ENCODE measurements around the gene TLE1.

Gene TLE1

DNA sequence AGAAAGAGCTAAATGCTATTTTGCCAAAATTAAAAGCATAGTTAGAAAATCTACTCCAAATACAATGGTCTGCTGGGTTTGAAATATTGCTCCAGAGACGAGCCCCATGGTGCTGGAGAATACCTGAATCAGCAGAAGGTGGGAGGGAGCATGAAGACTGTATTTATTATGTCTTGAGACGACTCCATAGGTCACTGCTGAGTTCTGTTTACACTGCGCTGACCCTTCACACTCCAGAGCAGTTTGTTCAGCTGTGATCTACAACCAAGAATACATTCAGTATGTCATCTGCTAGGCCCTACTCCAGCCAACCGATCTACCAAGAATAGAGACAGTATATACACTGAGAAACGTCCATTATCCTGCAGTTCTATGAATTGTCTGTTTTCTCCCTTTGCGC lies 150.5 kb downstream of the TLE1 start:
- Histone ChIP-seq H3K36me3 (replicated peaks) (no peaks in the 10 kb centered on the region), H3K27me3 (replicated peaks) (no peaks in the 10 kb centered on the region), H3K4me3 (ENCODE audit: low read depth, low read length) (no peak overlapping the region), H3K27ac (no peak overlapping the region)
- in situ Hi-C loops (cut with HindIII; ENCODE audit: low pct_ligation_motif_present, low sequenced_read_pairs) = no loop called here
- TF ChIP-seq, protein P1, sequence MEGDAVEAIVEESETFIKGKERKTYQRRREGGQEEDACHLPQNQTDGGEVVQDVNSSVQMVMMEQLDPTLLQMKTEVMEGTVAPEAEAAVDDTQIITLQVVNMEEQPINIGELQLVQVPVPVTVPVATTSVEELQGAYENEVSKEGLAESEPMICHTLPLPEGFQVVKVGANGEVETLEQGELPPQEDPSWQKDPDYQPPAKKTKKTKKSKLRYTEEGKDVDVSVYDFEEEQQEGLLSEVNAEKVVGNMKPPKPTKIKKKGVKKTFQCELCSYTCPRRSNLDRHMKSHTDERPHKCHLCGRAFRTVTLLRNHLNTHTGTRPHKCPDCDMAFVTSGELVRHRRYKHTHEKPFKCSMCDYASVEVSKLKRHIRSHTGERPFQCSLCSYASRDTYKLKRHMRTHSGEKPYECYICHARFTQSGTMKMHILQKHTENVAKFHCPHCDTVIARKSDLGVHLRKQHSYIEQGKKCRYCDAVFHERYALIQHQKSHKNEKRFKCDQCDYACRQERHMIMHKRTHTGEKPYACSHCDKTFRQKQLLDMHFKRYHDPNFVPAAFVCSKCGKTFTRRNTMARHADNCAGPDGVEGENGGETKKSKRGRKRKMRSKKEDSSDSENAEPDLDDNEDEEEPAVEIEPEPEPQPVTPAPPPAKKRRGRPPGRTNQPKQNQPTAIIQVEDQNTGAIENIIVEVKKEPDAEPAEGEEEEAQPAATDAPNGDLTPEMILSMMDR (IDR thresholded peaks at IDR 0.05; ENCODE audit: low read depth, low read length, missing control alignments) = no peak
- no peak for DNase-seq

DNA sequence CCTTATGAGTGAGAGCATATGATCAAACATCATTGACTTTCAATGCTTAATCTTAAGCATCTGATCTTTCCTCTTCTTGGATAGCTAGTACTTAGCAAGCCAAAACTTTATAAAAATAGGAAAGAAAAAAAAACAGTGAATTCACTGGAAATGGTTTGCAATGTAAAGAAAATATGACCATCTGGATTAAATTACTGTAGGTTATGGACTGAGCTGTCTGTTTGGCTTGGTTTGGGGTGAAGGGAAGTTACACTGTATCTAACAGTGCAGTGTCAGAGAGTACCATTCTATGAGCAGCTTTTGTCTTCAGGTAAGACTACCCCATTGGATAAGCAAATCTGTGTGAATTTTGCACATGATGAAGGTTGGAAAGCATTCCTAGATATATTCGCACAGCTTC lies 151.4 kb downstream of the TLE1 start:
- no peaks in the 10 kb centered on the region for H3K36me3 ChIP-seq (replicated peaks)
- TF ChIP-seq, protein P1 (IDR thresholded peaks at IDR 0.05; ENCODE audit: low read depth, low read length, missing control alignments) = no peak
- H3K27me3 ChIP-seq (replicated peaks) = no peaks in the 10 kb centered on the region
- no peak overlapping the region for H3K4me3 ChIP-seq (ENCODE audit: low read depth, low read length)
- in situ Hi-C loops (cut with HindIII; ENCODE audit: low pct_ligation_motif_present, low sequenced_read_pairs) = no loop called here
- no peak for DNase-seq
- no peak overlapping the region for H3K27ac ChIP-seq

DNA sequence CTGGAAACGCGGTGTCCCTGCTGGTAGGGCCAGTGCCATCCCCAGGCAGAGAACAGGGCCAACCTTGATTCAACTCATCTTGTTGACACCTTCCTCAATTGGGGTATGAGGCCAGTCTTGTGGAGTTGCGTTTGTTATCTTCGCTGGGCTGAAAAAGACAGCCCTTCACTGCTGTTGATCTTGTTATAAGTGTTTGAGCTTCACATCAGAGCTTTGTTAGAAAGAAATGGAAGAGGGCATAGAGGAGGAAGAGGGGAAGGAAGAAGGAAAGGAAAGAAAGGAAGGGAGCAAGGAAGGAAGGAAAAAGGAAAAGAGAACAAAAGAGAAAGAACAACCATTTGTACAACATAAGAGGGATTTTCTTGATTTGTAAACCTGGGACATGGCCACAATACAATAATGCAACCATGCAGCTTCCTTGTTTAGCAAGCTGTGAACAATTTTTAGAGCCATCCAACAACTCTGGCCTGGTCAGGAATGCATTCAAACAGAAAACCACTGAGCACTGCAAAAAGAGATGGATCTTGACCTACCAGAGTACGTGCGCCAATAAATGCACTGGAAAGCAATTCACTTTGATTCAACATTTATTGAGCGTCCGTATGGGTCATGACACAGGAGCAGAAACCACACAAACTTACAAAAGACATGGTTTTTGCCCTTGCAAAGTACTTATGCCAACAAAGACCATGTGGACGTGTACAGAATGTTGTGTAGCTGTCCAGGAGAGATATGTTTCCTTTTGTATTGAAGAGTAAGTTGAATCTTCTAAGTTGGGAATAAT lies 152.9 kb downstream of the TLE1 start:
- no peaks in the 10 kb centered on the region for H3K27me3 ChIP-seq (replicated peaks)
- H3K36me3 ChIP-seq (replicated peaks) = no peaks in the 10 kb centered on the region
- no peak overlapping the region for H3K4me3 ChIP-seq (ENCODE audit: low read depth, low read length)
- in situ Hi-C loops (cut with HindIII; ENCODE audit: low pct_ligation_motif_present, low sequenced_read_pairs) = no loop called here
- TF ChIP-seq, protein P1 (IDR thresholded peaks at IDR 0.05; ENCODE audit: low read depth, low read length, missing control alignments) = no peak
- H3K27ac ChIP-seq = no peak overlapping the region
- no peak for DNase-seq

DNA sequence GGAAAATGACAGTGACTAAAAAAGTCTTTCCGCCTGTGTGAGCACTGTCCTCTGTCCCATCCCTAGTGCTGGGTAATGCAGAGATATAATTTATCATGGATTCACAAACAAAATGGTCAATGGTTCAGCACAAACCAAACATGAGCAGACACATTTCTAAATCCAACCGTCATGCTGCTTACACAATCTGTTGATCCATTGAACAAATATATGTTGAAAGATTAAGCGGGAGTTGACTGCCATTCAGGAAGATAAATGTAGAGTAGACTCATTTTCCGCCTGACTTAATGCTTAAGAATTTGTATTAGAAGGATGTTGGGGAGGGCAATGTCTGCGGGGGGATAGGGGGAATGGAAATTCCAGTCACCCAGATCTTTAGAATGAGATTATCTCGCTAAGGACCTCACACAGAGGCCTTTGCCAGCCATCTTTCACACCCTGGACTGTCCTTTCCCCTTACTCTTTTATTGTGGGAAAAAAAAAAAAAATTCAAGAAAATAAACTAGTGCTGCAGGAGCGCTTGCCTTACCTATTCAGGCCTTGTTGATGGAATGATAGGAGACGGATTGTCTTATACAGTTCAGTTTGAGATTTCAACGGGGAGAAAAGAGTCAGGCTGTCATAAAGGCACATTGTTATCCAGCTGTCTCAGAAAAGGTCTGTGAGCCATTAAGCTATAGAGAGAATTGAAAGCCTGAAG lies 153.7 kb downstream of the TLE1 start:
- Histone ChIP-seq H3K27ac (no peak overlapping the region), H3K4me3 (ENCODE audit: low read depth, low read length) (no peak overlapping the region), H3K36me3 (replicated peaks) (no peaks in the 10 kb centered on the region), H3K27me3 (replicated peaks) (no peaks in the 10 kb centered on the region)
- in situ Hi-C loops (cut with HindIII; ENCODE audit: low pct_ligation_motif_present, low sequenced_read_pairs) = no loop called here
- TF ChIP-seq, protein P1 (IDR thresholded peaks at IDR 0.05; ENCODE audit: low read depth, low read length, missing control alignments) = no peak
- peak; percentile 73 for DNase-seq

DNA sequence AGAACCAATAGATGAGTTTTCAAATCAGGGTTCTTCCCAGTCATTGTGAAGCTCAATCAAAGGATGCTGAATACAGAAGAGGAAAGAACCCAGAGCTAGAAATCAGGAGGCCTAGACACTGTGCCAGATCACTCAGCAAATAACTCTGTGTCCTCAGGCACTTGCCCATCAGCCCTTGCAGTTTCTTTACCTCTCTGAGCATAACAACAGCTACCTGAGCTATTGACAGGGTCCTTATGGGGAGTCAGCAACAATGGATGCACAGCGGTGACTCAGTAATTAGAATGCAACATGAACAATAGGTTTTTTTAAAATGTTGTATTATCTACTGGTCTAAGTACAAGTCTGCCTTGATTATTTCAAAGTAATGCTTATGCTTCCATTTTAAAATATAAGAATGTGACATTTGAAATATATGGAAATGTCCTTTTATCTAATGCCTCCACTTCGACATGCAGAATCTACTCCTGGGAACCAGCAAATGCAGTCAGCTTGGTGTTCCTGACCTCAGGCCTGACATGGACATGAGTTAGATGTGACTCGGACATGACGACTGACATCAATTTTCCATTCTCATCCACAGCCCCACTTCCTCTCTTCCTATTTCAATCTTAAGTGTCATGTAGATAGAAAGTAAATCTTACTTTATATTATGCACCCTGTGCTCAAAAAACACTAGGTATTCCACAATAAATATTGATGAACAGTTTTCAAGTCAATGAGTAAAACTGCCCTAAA lies 155.0 kb downstream of the TLE1 start:
- in situ Hi-C loops (cut with HindIII; ENCODE audit: low pct_ligation_motif_present, low sequenced_read_pairs) = no loop called here
- TF ChIP-seq, protein P1 (IDR thresholded peaks at IDR 0.05; ENCODE audit: low read depth, low read length, missing control alignments) = no peak
- no peak for DNase-seq
- no peaks in the 10 kb centered on the region for H3K36me3 ChIP-seq (replicated peaks)
- no peak overlapping the region for H3K27ac ChIP-seq
- H3K4me3 ChIP-seq (ENCODE audit: low read depth, low read length) = no peak overlapping the region
- H3K27me3 ChIP-seq (replicated peaks) = no peaks in the 10 kb centered on the region

All from brain microvascular endothelial cell (primary cell).